ENCODE measurements around the gene RASGRP2.
"Not testable (repeated sequence)": the region's sequence is repeated elsewhere in the genome, so short reads cannot be mapped to it uniquely, and the experiment has no call there.

The RASGRP2 gene

GRCh38 chr11:64720640-64721358 is 23.1 kb downstream of the RASGRP2 start:
- DNase-seq (ENCODE audit: low read depth, low spot score), result no peak

GRCh38 chr11:64720167-64720566 is 23.8 kb downstream of the RASGRP2 start:
- DNase-seq (ENCODE audit: low read depth, low spot score), result no peak

- DNase-seq (ENCODE audit: low read depth, low spot score), result no peak
Observed at GRCh38 chr11:64719406-64719805, 24.5 kb downstream of the RASGRP2 start.

GRCh38 chr11:64718780-64719124 is 25.2 kb downstream of the RASGRP2 start:
- no peak for DNase-seq (ENCODE audit: low read depth, low spot score)

GRCh38 chr11:64718084-64718779 is 25.7 kb downstream of the RASGRP2 start:
- DNase-seq (ENCODE audit: low read depth, low spot score), result no peak

- DNase-seq (ENCODE audit: low read depth, low spot score), result no peak
Observed at GRCh38 chr11:64717268-64717578, 26.7 kb downstream of the RASGRP2 start.

GRCh38 chr11:64716473-64717267 is 27.3 kb downstream of the RASGRP2 start:
- DNase-seq (ENCODE audit: low read depth, low spot score), result no peak

GRCh38 chr11:64715756-64716472 is 28.0 kb downstream of the RASGRP2 start:
- no peak for DNase-seq (ENCODE audit: low read depth, low spot score)

- no peak for DNase-seq (ENCODE audit: low read depth, low spot score)
Observed at GRCh38 chr11:64715110-64715509, 28.8 kb downstream of the RASGRP2 start.

- DNase-seq (ENCODE audit: low read depth, low spot score), result no peak
Observed at GRCh38 chr11:64714666-64715065, 29.3 kb downstream of the RASGRP2 start.

- DNase-seq (ENCODE audit: low read depth, low spot score), result no peak
Observed at GRCh38 chr11:64713781-64714363, 30.1 kb downstream of the RASGRP2 start.

- no peak for DNase-seq (ENCODE audit: low read depth, low spot score)
Observed at GRCh38 chr11:64713016-64713707, 30.8 kb downstream of the RASGRP2 start.

GRCh38 chr11:64712430-64713015 is 31.4 kb downstream of the RASGRP2 start:
- DNase-seq (ENCODE audit: low read depth, low spot score), result no peak

GRCh38 chr11:64711956-64712362 is 32.0 kb downstream of the RASGRP2 start:
- no peak for DNase-seq (ENCODE audit: low read depth, low spot score)

GRCh38 chr11:64711138-64711955 is 32.6 kb downstream of the RASGRP2 start:
- no peak for DNase-seq (ENCODE audit: low read depth, low spot score)

GRCh38 chr11:64710418-64711137 is 33.4 kb downstream of the RASGRP2 start:
- no peak for DNase-seq (ENCODE audit: low read depth, low spot score)

GRCh38 chr11:64705501-64705900 is 38.4 kb downstream of the RASGRP2 start:
- DNase-seq (ENCODE audit: low read depth, low spot score), result no peak

GRCh38 chr11:64703048-64703447 is 40.9 kb downstream of the RASGRP2 start:
- no peak for DNase-seq (ENCODE audit: low read depth, low spot score)

- DNase-seq (ENCODE audit: low read depth, low spot score), result not testable (repeated sequence)
Observed at GRCh38 chr11:64701956-64702355, 42.0 kb downstream of the RASGRP2 start.

Data from iPS DF 19.7 (cell line).